GM12878 (cell line): Measurements from ENCODE around the gene SP3. TPM values are rescaled to one million over a fixed set of nuclear protein-coding genes. Genes with fewer than 3 reads are reported as not detected.
A peak's percentile ranks its signal among the peaks of the same experiment; 100 is the strongest.

Experiments used
- ATAC-seq: fragments of 200-7000 bp; cut with Tn5 transposase; 3 replicates; pipeline ENCODE4 v1.9.1; 2020; ENCODE audit warnings: mild to moderate bottlenecking, moderate library complexity
- BruUV-seq: library from RNA; stranded (reverse); fragments of 400-500 nt; replicated peaks from 2 replicates; lab custom pipeline; 2021; lab: Mats Ljungman, UMichigan
- CTCF ChIA-PET: fragments of 300-600 bp; sonication (Branson Sonifier 250); formaldehyde crosslinking; extraction: SDS; loops from one replicate; lab custom pipeline; 2021; ENCODE audit warnings: inconsistent platforms; lab: Yijun Ruan, JAX
- POLR2A ChIA-PET: fragments of 350-600 bp; formaldehyde crosslinking; extraction: SDS; loops from one replicate; lab custom pipeline; 2021; ENCODE audit warnings: inconsistent platforms; lab: Charles Lee
- RAD21 ChIA-PET: fragments of 300-600 bp; sonication (Branson Sonifier 250); formaldehyde crosslinking; loops from one replicate; lab custom pipeline; 2023; ENCODE audit warnings: antibody characterized with exemption; ENCODE audit not compliant: unreplicated experiment; lab: Charles Lee
- SMC1A ChIA-PET: fragments of 300-600 bp; sonication (Branson Sonifier 250); formaldehyde crosslinking; loops from one replicate; lab custom pipeline; 2023; ENCODE audit not compliant: unreplicated experiment, uncharacterized antibody; lab: Charles Lee
- DNase-seq: peaks from one replicate; pipeline ENCODE4 v3.0.0-alpha.2; 2011; ENCODE audit warnings: low read depth, low spot score
- FAIRE-seq: peaks from 3 replicates; lab custom pipeline; 2011; peaks lifted over from hg19 to GRCh38; lab: Jason Lieb, UNC
- H2AFZ ChIP-seq: 2 replicates; pipeline ENCODE4 v1.6.0; 2011; ENCODE audit warnings: low read depth, low read length, control low read depth; ENCODE audit not compliant: control insufficient read depth
- H3K27ac ChIP-seq: 2 replicates; pipeline ENCODE4 v1.5.1; 2011; ENCODE audit warnings: control low read depth; ENCODE audit not compliant: control insufficient read depth, insufficient read depth
- H3K27me3 ChIP-seq, 2 experiments: replicated peaks in 1 of 2; 2 replicates each; pipeline versions ENCODE4 v1.6.0 to v1.6.1; 2011; ENCODE audit warnings: low read length in 1 of 2; ENCODE audit not compliant: control insufficient read depth in 2 of 2, insufficient read depth in 2 of 2
- H3K36me3 ChIP-seq, 2 experiments: 2 replicates each; pipeline ENCODE4 v1.5.1; 2011; ENCODE audit warnings: low read length in 1 of 2; ENCODE audit not compliant: control insufficient read depth in 2 of 2, insufficient read depth in 2 of 2
- H3K4me1 ChIP-seq: 2 replicates; pipeline ENCODE4 v1.6.1; 2011; ENCODE audit warnings: mild to moderate bottlenecking, low read length, moderate library complexity, mixed read lengths; ENCODE audit not compliant: control insufficient read depth, insufficient read depth
- H3K4me2 ChIP-seq: 2 replicates; pipeline ENCODE4 v1.6.0; 2011; ENCODE audit warnings: control low read depth; ENCODE audit not compliant: control insufficient read depth, insufficient read depth
- H3K4me3 ChIP-seq: fragments of 200-600 bp; sonication (generic); 2 replicates; pipeline ENCODE4 v1.5.1; 2016
- H3K79me2 ChIP-seq: 2 replicates; pipeline ENCODE4 v1.6.0; 2011; ENCODE audit warnings: low read length; ENCODE audit not compliant: control insufficient read depth, insufficient read depth
- H3K9ac ChIP-seq: 2 replicates; pipeline ENCODE4 v1.8.0; 2011; ENCODE audit warnings: low read length, control low read depth, mixed read lengths; ENCODE audit not compliant: control insufficient read depth, insufficient read depth
- H3K9me3 ChIP-seq: replicated peaks from 3 replicates; pipeline ENCODE4 v1.5.1; 2011; ENCODE audit warnings: mild to moderate bottlenecking, low read length; ENCODE audit not compliant: control insufficient read depth, insufficient read depth
- H4K20me1 ChIP-seq: 2 replicates; pipeline ENCODE4 v1.6.0; 2011; ENCODE audit not compliant: control insufficient read depth, insufficient read depth
- EED ChIP-seq: sonication (generic); IDR thresholded peaks from 2 replicates; pipeline ENCODE4 v1.6.1; 2016; ENCODE audit warnings: antibody characterized with exemption, low read depth
- FOS ChIP-seq: IDR thresholded peaks from 3 replicates; pipeline ENCODE4 v1.6.1; 2011; ENCODE audit warnings: borderline replicate concordance; ENCODE audit not compliant: insufficient read length; ENCODE audit errors: extremely low read depth
- HSF1 ChIP-seq: fragments of 150-350 bp; IDR thresholded peaks from 2 replicates; pipeline ENCODE4 v1.6.1; 2014; ENCODE audit warnings: mild to moderate bottlenecking, low read depth, low read length
- MYB ChIP-seq: fragments of 150-350 bp; IDR thresholded peaks from 2 replicates; pipeline ENCODE4 v1.6.1; 2014; ENCODE audit warnings: mild to moderate bottlenecking, low read depth, low read length, borderline replicate concordance
- NBN ChIP-seq: fragments of 450-650 bp; IDR thresholded peaks from 2 replicates; pipeline ENCODE4 v1.6.1; 2016
- NFYB ChIP-seq: IDR thresholded peaks from 2 replicates; pipeline ENCODE4 v1.6.1; 2011; ENCODE audit warnings: low read depth, mild to moderate bottlenecking, low read length, improper control_type of control experiment, moderate library complexity; ENCODE audit not compliant: insufficient read depth
- NR2C1 ChIP-seq: fragments of 450-650 bp; IDR thresholded peaks from 2 replicates; pipeline ENCODE4 v1.6.1; 2017; ENCODE audit warnings: antibody characterized with exemption, mild to moderate bottlenecking, moderate library complexity
- NR2C2 ChIP-seq: IDR thresholded peaks from 2 replicates; pipeline ENCODE4 v1.6.1; 2011; ENCODE audit warnings: borderline replicate concordance, low read depth; ENCODE audit not compliant: control insufficient read depth, insufficient read length
- NRF1 ChIP-seq: conservative IDR thresholded peaks from 2 replicates; pipeline ENCODE4 v1.6.1; 2011; ENCODE audit warnings: mild to moderate bottlenecking, low read depth, low read length, improper control_type of control experiment
- POU2F2 ChIP-seq: IDR thresholded peaks from 3 replicates; pipeline ENCODE4 v1.6.1; 2011; ENCODE audit warnings: low read depth, mild to moderate bottlenecking, low read length, borderline replicate concordance
- ZBTB40 ChIP-seq: fragments of 450-650 bp; IDR thresholded peaks from 2 replicates; pipeline ENCODE4 v1.6.1; 2016; ENCODE audit warnings: mild to moderate bottlenecking, moderate library complexity, borderline replicate concordance
- WGBS: methylation state at CpG from one replicate; pipeline ENCODE4 v1.1.6; 2016; ENCODE audit warnings: low lambda C conversion rate; ENCODE audit not compliant: insufficient replicate concordance, insufficient coverage; ENCODE audit errors: missing lambda C conversion rate; 5-methylcytosine and 5-hydroxymethylcytosine counted together
- in situ Hi-C: fragments of 300-500 bp; cut with MboI; formaldehyde crosslinking; loops from 9 replicates; pipeline ENCODE4 v1.14.3; 2018; ENCODE audit warnings: mixed read lengths
- intact Hi-C: fragments of 100-400 bp; cut with micrococcal nuclease; formaldehyde crosslinking; loops from one replicate; pipeline ENCODE4 v1.14.2; 2022; ENCODE audit not compliant: unreplicated experiment
- polyA plus RNA-seq, 11 experiments: library from polyadenylated mRNA; depleted of rRNA in 4 of 11; unstranded in 6 of 11; stranded (reverse) in 5 of 11; fragments of >200 nt; fragmentation: Nextera tagmentation in 4 of 11; fragmentation: Illumina TruSeq in 1 of 11; extraction: Ambion mirVana in 4 of 11; extraction: Trizol in 1 of 11; gene quantifications; 1 replicate in 1 of 11; 2 replicates in 10 of 11; pipeline versions ENCODE4 v1.2.1 to v1.2.3, GENCODE V29; 2011 to 2016; ENCODE audit warnings: inconsistent platforms in 2 of 11, missing spikeins in 2 of 11, low read depth in 1 of 11
- total RNA-seq, 4 experiments: library from RNA; depleted of rRNA in 3 of 4; stranded (reverse); fragments of >200 nt in 3 of 4; fragmentation: Illumina TruSeq in 1 of 4; extraction: Trizol in 1 of 4; gene quantifications; 2 replicates each; pipeline versions ENCODE4 v1.2.1 to v1.2.3, GENCODE V29; 2013 to 2021

The SP3 gene
- total and polyA plus RNA-seq, 10 of the 15 experiments (the other 5 are each of a cell fraction or from before 2014, with no cell fraction given) = 9.9 to 87.6 (median 52.4) TPM

DNA sequence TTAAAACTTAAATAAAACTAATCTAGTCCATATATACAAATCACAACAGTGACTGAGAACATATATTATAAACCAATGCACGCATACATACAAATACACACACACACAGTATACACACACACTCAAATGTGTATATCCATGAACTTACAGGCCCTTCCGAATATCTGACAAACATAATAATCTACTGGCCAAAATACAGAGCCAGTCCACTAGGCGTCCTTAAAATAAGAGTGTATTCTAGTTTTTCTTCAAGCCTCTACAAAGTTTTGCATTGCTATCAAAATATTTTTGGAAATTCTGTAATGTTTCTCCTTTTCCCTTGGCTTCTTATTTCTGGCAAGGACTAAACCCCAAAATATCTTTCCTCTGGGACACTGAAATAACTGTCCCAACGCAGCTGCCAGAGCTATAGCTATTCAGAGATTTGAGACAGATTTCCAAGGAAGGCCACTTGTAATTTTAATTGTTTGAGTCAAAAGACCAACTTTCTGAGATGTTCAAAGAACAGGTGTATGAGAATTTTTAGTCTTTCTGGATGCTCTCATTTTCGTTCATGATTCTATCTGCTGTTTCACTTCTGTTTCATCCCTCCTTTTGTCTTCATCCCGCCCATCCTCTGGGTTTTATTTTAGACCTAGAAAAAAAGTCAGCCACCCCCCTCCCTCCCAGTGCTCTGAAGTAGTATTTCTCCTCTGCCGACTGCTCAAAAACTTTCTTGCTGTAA, 24.1 kb upstream of the SP3 start:
- FAIRE-seq (no peak), DNase-seq (no peak), ATAC-seq (peak; percentile 14)
- Histone ChIP-seq H3K4me2 (peak overlapping the region; percentile 69), H3K9ac (no peak overlapping the region; the same call in 1 of the 2 replicates), H3K4me3 (peak overlapping the region; percentile 28), H2AFZ (peak overlapping the region; percentile 59), H4K20me1 (no peaks in the 10 kb centered on the region), H3K4me1 (peaks cover 38% of the 10 kb centered on the region), H3K36me3 (no peaks in the 10 kb centered on the region), H3K27ac (peak overlapping the region; percentile 28), H3K79me2 (no peaks in the 10 kb centered on the region), H3K27me3 (no peaks in the 10 kb centered on the region), H3K9me3 (no peaks in the 10 kb centered on the region)
- no TSS peak for BruUV-seq
- in situ Hi-C loops = no loop called here
- TF ChIP-seq EED (peak; percentile 59), NR2C2 (no peak)
- CTCF ChIA-PET = no interaction called here
- WGBS = 37% methylated on average over 7 of the region's 7 CpGs
- RAD21 ChIA-PET = no interaction called here
- POLR2A ChIA-PET = no interaction called here
- SMC1A ChIA-PET = no interaction called here
- intact Hi-C loops = no loop called here

DNA sequence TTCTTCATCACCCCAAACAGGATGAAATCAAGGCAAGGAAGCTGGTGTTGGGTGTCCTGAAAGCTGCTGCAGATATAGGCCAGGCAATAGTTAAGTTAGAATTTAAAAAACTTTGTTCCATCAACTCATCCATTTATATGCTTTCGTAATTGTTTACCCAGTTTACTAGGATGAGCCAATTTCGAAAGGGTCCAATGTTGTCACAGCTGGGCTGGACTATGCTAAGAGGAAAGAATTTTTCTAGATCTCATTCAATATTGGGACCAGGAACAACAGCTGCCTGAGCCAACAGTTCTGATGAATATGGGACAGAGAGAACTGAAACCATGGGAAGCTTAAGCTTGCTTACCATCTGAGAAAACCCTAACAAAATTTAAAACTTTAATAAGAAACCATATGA, 21.6 kb upstream of the SP3 start:
- FAIRE-seq = no peak
- ATAC-seq = no peak
- Histone ChIP-seq H3K4me2 (no peak overlapping the region), H3K36me3 (no peaks in the 10 kb centered on the region), H3K27ac (no peak overlapping the region), H3K4me3 (no peak overlapping the region), H3K27me3 (no peaks in the 10 kb centered on the region), H3K9me3 (no peaks in the 10 kb centered on the region), H3K79me2 (no peaks in the 10 kb centered on the region), H3K9ac (no peak overlapping the region), H3K4me1 (peaks cover 28% of the 10 kb centered on the region), H2AFZ (no peak overlapping the region), H4K20me1 (no peaks in the 10 kb centered on the region)
- CTCF ChIA-PET = interaction anchor here (0.6 to 1.0 kb wide), 4 partner anchors 9 to 413 kb away, joined by 3 read pairs; no protein-coding TSS in a partner anchor
- no TSS peak for BruUV-seq
- DNase-seq = no peak
- intact Hi-C loops (no loop called here), in situ Hi-C loops (no loop called here)
- POLR2A ChIA-PET = no interaction called here
- WGBS = 96% methylated on average over 2 of the region's 2 CpGs
- SMC1A ChIA-PET = interaction anchor here (0.6 to 1.2 kb wide), 3 partner anchors 28 to 165 kb away, joined by 3 to 4 read pairs (median 4); no protein-coding TSS in a partner anchor
- RAD21 ChIA-PET = no interaction called here
- no peak for TF ChIP-seq FOS
- TF ChIP-seq NBN = no peak
- TF ChIP-seq ZBTB40 = no peak
- no peak for TF ChIP-seq NFYB
- no peak for TF ChIP-seq HSF1
- TF ChIP-seq NR2C1 = no peak
- no peak for TF ChIP-seq POU2F2
- no peak for TF ChIP-seq MYB
- TF ChIP-seq NRF1 = no peak
